GM19328 (cell line): ENCODE measurements around the gene SLC13A4.
"Not testable (repeated sequence)": the region's sequence is repeated elsewhere in the genome, so short reads cannot be mapped to it uniquely, and the experiment has no call there.

ENCODE experiments used
- ATAC-seq: cut with Tn5 transposase; IDR thresholded peaks from one replicate; pipeline ENCODE4 v1.9.1; 2021; ENCODE audit warnings: mild to moderate bottlenecking, moderate library complexity; ENCODE audit not compliant: unreplicated experiment

SLC13A4 gene

DNA sequence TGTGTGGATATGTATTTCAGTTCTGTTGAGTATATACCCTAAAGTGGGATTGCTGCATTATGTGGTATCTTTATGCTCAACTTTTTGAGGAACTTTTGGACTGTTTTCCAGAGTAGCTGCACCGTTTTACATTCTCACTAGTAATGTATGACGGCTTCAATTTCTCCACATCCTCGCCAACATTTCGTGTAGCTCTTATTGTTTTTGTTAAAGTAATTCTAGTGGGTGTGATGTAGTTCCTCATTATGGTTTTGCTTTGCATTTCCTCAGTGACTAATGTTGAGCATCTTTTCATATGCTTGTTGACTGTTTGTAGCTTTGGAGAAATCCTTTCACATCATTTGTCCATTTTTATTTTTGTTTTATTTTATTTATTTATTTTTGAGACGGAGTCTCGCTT lies 61.1 kb downstream of the SLC13A4 start:
- no peak for ATAC-seq

DNA sequence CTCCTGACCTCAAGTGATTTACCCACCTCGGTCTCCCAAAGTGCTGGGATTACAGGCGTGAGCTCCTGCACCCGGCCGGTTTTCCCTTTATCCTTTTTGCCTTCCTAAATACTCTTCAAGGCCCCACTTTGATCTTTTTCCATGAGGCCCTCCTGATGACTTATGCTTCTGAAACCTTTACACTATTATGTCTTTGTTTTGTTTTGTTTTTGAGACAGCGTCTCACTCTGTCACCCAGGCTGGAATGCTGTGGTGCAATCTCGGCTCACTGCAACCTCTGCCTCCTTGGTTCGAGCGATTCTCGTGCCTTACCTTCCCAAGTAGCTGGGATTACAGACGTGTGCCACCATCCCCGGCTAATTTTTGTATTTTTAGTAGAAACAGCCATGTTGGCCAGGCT lies 61.8 kb downstream of the SLC13A4 start:
- no peak for ATAC-seq

DNA sequence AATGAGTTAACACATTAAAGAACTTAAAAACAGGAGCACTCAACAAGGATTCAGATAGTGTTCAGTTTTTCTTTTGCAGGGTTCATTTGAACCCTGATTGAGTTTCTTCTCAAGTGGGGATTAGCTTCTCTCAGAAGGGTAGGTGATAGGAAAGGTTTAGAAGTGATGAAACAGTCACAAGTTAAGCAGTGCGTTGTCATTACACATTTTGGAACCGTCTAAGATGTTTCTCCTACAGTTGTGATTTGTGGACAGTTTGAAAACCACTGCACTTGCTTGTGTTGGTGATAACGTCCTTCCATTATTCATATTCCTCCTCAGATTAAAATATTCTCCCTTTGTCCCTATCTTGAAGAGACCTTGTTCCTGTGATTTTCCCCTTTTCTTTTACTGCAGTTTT lies 62.9 kb downstream of the SLC13A4 start:
- no peak for ATAC-seq

DNA sequence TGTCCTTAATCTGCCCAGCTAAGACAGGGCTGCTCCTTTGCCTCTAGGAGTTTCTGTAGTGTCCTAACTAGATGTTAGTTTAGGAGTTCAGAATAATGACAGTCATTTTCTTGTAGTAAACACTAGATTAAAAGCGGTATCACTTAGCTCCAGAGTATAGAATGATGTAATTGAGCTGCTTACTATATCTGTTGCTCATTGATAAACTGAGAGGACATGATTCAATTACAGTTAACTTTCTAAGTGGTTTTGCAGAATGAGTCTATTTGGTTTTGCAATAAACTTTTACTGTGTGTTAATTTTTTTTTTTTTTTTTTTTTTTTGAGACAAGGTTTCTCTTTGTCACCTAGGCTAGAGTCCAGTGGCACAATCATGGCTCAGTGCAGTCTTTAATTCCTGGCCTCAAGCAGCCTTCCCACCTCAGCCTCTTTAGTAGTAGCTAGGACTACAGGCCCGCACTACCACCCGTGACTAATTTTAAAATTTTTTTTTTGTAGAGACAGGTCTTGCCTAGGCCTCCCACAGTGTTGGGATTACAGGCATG lies 63.9 kb downstream of the SLC13A4 start:
- no peak for ATAC-seq

DNA sequence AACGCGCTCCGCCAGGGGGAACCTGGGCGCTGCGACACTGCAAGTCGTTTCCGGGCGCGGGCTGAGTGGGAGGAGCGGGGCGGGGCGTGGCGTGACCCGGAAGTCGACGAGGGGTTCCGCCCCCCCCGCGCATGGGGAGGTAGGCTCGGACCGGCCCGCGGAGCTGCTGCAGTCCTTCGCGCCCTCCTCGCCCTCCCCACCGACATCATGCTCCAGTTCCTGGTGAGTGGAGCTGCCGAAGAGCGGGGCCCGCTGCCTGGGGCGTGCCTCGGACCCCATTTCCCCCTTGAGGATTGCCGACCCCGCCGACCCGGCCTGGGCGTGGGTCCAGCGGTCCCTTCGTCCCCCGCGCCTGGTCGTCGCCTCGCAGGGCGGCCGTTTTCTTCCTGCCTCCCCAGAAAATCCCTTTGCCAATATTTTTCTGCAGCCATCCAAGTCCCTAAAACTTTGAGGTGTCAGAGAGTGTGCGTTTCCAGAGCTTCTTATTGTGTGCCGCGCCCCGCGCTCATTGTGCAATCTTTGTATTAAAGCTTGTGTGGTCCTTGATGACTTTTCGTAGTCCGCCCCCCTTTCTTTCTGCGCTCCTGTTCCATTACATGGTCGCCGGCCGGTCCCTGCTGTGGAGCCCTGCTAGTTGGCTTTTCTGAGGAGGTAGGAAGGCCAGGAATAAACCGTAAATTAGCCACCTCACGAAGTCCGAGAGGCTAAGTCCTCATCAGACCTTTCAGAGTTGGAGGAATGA lies 65.4 kb downstream of the SLC13A4 start, which contains the start of gene STMP1:
STMP1 (plus strand) TSS at position 142 of the 742 bp plus-strand sequence.
- peak; percentile 90 for ATAC-seq

DNA sequence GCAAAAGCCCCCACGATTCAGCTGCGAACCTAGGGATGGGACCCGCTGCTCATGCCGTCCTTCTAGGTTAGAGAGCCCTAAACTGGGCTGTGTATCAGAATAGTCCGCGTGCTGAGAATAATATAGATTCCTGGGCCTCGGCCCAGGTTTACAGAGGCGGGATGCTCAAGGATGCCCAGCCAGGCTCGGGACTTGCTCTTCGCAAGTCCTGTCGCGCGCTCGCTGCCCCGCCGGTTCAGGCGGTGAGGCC lies 65.9 kb downstream of the SLC13A4 start:
- no peak for ATAC-seq

DNA sequence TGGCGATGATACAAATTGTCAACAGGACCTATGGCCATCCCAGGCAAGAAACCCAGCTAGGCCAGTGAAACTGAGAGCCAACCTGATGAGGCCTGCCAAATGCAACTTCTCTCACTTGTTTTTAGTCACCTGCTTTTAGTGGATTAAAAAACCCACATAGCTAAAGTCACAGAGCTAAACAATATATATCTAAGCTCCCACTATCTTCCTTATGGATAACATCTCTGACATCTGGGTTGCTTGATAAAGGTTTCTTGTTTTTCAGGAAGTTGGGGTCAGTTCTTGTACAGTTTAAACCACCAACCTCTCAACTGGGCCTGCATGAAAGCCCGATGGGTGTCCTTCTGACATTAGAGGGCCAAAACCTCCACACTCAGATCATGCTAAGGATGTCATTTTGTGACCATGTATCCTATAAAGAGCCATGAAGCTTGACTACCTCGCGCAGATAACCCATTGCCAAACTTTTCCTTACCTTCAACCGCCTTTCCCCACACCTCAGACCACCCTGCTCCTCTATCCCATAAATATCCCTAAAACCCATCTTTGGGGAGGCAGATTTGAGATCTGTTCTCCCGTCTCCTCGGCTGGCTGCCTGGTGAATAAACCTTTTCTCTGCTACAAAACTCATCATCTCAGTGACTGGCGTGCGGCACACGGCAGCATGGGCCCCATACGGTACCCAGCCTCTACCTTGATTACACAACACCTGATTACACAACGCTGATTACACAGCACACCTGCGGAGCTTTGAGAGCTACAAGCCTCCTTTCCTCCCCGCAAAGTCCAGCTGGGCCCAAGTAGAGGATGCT lies 66.5 kb downstream of the SLC13A4 start:
- no peak for ATAC-seq

DNA sequence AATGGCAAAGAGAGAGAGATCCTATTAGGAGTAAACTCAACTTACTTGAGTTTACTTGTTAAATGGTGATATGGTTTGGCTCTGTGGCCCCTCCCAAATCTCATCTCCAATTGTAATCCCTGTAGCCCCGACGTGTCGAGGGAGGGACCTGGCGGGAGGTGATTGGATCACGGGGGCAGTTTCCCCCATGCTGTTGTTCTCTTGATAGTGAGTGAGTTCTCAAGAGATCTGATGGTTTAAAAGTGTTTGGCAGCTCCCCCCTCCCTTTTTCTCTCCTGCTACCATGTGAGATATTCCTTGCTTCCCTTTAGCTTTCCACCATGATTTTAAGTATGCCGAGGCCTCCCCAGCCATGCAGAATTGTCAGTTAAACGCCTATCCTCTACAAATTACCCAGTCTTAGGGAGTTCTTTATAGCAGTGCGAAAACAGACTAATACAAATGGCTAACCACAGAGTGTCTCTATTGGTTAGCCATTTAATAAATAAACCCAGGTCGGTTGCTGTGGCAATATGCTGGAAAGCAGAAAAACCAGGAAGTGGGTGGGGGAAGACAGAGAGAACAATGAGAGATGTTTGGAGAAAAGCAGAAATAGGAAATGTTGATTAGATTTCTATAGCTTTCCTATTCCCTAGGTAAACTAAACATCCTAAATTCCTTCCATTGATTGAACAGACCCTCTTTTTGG lies 68.7 kb downstream of the SLC13A4 start:
- no peak for ATAC-seq

DNA sequence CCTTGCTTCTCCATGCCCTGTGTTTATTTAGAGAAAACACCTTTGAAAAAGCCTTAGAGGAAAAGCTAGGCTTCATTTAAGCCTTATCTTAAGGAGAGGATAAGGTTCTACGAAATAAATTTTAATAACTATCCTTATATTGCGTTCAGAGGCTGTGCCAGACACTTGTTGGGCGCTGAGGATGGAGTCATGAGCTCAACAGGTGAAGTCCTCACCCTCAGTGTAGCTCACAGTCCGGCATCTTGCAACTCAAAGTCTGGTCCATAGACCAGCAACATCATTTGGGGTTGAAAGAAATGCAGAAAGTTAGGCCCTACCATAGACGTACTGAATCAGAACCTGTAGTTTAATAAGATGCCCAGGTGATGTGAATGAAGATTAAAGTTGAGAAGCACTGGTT lies 69.4 kb downstream of the SLC13A4 start:
- no peak for ATAC-seq

DNA sequence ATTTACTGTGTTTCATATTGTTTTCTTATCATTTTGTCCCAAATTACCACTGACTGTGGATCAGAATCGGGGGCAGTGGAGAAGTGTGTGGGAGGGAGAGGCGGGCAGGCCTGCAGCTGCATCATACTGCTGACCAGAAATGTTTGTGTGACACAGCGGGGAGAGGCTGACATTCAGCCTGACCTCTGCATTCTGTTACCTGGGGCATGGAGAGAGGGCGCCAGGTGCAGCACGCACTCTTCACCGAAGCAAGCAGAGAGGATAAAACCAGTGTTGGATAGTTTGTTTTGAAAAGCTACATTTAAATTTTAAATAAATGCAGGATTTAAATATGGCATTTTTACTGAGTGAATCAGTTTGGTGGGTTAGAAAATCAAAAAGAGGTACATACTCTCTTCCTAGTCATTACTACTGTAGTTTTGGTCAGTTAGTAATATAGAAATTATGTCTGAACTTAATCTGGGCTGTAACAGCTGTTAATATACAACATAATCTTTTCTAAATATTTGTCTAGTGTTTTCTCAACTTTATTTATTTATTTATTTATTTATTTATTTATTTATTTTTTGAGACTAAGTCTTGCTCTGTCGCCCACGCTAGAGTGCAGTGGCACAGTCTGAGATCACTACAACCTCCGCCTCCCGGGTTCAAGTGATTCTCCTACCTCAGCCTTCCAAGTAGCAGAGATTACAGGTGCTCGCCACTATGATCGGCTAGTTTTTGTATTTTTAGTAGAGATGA lies 74.5 kb downstream of the SLC13A4 start:
- ATAC-seq = no peak

DNA sequence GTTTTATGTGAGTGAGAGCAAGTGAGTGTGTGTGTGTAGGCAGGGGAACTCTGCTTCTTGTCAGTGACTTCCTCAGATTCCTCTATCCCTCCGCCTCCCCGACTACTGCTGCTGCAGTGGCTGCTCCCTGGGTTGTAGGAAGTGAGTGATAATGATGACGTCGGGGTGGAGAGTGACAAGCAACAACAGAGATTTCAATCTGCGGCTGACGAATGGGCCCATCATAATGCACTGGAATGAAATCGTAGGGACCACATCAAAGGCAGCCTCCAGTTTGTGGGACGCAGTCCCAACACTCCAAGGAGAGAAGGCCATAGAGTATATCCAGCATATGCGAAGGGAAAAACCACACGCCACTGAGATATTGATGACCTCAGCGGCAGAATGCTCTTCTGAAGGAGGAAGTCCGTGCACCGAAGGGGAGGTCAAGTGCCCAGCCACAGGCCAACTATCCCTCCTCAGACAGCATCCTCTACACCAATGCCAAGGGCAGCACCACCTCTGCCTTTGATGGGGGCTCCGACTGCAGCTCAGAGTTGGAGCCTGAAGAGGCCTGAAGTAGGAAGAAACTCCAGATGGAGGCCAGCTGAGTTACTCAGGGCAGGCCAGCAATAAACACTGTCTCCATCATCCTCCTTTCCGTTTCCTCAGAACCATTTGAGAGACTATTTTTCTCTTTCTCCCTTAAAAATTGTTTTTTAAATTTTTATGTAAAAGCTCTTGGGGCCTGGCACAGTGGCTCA lies 77.0 kb downstream of the SLC13A4 start:
- ATAC-seq = no peak

DNA sequence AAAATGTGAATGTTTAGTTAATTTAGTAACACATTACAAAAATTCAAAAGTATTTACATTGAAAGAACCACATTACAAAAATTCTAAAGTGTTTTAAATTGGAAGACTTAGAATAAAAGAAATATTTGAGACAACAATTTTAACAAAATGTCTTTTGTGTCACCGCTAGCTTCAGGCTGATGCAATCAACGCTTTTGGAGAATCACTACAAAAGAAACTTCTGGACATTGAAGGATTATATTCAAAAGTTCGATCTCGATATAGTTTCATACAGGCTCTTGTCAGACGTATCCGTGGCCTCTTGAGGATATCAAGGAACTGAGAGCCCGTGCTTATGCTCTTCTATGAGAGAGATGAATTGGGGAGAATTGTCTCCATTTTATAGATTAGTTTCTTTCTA lies 79.8 kb downstream of the SLC13A4 start:
- ATAC-seq = no peak

DNA sequence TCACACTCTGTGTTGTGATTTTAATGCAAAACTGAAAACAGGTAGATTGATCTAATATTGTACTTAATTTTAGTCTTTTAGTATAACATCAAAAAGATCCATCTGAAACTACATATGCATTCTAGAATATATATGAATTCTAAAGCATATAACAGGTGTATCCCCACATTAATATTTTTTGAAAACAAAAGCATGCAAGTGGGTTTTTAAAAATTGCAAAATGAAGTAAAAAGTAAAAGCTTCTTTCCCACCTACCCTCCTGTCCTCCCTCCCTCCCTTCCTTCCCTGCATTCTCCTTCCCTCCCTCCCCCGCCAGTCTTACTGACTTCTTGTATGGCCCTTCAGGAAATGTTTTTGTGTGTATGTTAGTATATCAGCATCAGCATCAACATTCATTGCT lies 80.2 kb downstream of the SLC13A4 start:
- no peak for ATAC-seq

DNA sequence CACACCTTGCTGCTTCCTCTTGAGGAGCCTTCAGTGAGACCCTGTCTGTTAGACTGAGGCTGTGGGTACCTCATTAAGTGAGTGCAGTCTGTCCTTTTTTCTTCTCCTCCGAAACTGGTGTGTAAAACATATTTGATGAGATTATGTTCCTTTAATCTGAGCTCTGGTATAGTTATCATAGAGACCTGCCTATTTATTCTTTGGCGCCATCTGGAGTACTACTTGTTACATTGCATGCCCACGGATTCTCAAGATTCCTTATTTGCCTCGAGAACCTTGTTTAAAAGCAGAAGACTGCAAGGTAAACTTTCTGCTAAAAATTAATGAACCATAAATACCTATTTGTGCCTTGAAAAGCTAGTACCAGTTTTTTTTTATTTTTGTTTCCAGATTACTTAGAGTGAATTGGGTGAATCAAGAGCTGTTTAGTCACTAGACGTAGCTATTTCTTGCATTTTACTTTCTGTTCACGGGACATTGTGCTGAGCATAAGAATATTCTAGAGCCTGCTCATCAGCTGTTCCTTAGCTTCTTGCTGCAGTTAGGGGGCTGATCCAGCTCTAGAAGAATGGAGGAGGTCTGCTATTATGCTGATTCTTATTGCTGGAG lies 82.6 kb downstream of the SLC13A4 start:
- ATAC-seq = no peak

DNA sequence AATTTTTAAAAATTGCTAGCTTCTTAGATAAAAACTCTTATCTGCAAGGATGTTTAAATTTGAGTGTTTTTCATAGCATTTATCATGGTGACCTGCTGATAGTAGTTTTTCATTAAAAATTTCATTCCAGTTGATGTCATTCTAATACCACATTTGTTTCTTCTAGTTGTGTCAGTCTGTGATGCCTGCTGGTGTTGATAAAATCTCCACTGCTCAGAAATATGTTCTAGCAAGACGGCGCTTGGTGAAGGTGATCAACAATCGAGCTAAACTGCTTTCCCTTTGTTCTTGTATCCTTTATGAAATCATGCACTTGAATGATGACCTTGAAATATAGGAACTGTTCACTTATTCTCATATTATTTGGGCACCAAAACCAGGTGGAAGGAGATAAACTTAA lies 83.3 kb downstream of the SLC13A4 start:
- no peak for ATAC-seq

DNA sequence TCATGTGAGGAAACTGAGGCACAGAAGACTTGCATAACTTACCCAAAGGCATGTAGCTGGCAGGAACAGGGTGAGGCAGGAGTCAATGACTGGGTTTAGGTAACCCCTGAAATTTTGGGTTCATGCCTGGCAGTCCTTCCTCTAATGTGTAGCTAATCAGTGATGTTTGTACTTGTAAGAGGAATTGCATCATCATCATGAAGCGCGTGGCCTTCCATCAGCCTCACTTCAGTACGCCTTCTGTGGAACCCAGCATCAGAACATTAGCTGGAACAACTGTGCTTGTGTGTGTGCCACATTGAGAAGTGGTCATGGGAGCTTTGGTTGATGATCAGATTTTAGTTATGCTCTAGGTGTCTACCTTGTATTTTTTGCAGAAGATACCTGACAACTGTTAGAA lies 83.8 kb downstream of the SLC13A4 start:
- no peak for ATAC-seq

DNA sequence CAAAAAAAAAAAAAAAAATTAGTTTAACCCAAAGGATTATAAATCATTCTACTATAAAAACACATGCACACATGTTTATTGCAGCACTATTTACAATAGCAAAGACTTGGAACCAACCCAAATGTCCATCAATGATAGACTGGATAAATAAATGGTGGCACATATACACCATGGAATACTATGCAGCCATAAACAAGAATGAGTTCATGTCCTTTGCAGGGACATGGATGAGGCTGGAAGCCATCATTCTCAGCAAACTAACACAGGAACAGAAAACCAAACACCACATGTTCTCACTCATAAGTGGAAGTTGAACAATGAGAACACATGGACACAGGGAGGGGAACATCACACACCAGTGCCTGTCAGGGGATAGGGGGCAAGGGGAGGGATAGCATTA lies 88.3 kb downstream of the SLC13A4 start:
- not testable (repeated sequence) for ATAC-seq

DNA sequence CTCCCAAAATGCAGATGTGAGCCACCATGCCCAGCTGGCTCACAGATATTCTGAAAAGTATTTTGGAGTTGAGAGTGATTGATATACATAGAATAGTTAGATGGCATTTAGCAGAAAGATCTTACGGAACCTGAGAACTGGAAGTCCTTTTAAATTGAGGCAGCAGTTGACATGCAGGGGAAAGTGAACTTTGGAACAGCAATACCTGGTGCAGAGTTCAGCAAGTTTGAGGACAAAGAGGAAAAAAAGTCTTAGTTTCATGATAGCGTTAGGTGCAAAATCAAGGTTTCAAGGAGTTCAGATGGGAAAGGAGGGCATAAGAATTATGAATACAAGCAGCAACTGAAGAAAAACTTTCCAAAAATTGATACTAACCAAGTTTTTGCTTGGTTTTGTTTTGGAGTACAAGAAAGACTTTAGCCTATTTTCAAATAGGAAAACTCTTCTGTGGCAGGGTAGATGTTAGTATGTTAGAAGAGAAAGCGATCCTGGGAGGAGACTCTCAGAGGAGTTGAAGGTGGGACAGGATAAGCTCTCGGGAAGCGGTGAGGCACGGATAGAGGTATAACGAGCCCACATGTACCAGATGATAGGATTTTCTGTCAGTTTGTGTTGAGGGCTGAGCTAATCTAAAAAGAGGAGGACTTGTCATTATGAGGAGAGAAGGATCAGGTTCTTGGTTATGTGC lies 93.7 kb downstream of the SLC13A4 start:
- no peak for ATAC-seq
